HS-5 (cell line): Measurements from ENCODE around the gene TGFBR1.

Experiments
- DNase-seq: peaks from one replicate; pipeline ENCODE4 v3.0.0-alpha.2; 2012; ENCODE audit warnings: low read depth

The TGFBR1 gene

GRCh38 chr9:99104459-99105151 lies at the start of gene TGFBR1:
TGFBR1 (plus strand) TSS chr9:99105113; CDS start chr9:99105206, 93 bp downstream.
- peak; percentile 68 for DNase-seq

- DNase-seq = no peak
Measured at GRCh38 chr9:99055384-99055783, 49.5 kb upstream of the TGFBR1 start.

GRCh38 chr9:99056186-99056585 lies 48.7 kb upstream of the TGFBR1 start:
- DNase-seq = no peak

GRCh38 chr9:99056886-99057664 lies 47.8 kb upstream of the TGFBR1 start:
- peak; percentile 71 for DNase-seq

GRCh38 chr9:99057665-99058625 lies 47.0 kb upstream of the TGFBR1 start:
- peak; percentile 41 for DNase-seq

GRCh38 chr9:99058964-99059921 lies 45.7 kb upstream of the TGFBR1 start:
- DNase-seq = no peak

- no peak for DNase-seq
Measured at GRCh38 chr9:99060621-99061020, 44.3 kb upstream of the TGFBR1 start.

GRCh38 chr9:99062549-99062948 lies 42.4 kb upstream of the TGFBR1 start:
- DNase-seq = no peak

GRCh38 chr9:99063522-99063921 lies 41.4 kb upstream of the TGFBR1 start:
- no peak for DNase-seq

GRCh38 chr9:99066571-99066970 lies 38.3 kb upstream of the TGFBR1 start:
- DNase-seq = no peak

GRCh38 chr9:99069075-99069474 lies 35.8 kb upstream of the TGFBR1 start:
- DNase-seq = no peak

- no peak for DNase-seq
Measured at GRCh38 chr9:99069546-99069945, 35.4 kb upstream of the TGFBR1 start.

- no peak for DNase-seq
Measured at GRCh38 chr9:99070681-99071080, 34.2 kb upstream of the TGFBR1 start.

- DNase-seq = no peak
Measured at GRCh38 chr9:99071313-99072039, 33.4 kb upstream of the TGFBR1 start.

GRCh38 chr9:99072040-99072394 lies 32.9 kb upstream of the TGFBR1 start:
- DNase-seq = no peak

- DNase-seq = no peak
Measured at GRCh38 chr9:99073347-99073746, 31.6 kb upstream of the TGFBR1 start.

GRCh38 chr9:99073985-99074901 lies 30.7 kb upstream of the TGFBR1 start:
- DNase-seq = no peak

GRCh38 chr9:99074902-99075245 lies 30.0 kb upstream of the TGFBR1 start:
- no peak for DNase-seq

GRCh38 chr9:99075246-99075912 lies 29.5 kb upstream of the TGFBR1 start:
- DNase-seq = no peak
